Right atrium auricular region (tissue), 2 donors: ENCODE results near the gene PSD2. TPM values are rescaled to one million over a fixed set of nuclear protein-coding genes. Genes with fewer than 3 reads are reported as not detected.

ENCODE experiments used
- DNase-seq: peaks from one replicate; pipeline ENCODE4 v3.0.0-alpha.2; 2019; ENCODE audit warnings: low spot score
- H3K27ac ChIP-seq, 2 donors: fragments of 200-600 bp; sonication (generic); 1 replicate in 1 of 2; 2 replicates in 1 of 2; pipeline ENCODE4 v1.5.1; 2016 to 2019
- H3K27me3 ChIP-seq, 2 donors: fragments of 200-600 bp; sonication (generic); one replicate each; pipeline versions ENCODE4 v1.5.1 to v1.6.0; 2017 to 2019
- H3K36me3 ChIP-seq: fragments of 200-600 bp; sonication (generic); one replicate; pipeline ENCODE4 v1.5.1; 2016
- H3K4me1 ChIP-seq, 2 donors: fragments of 200-600 bp; sonication (generic); one replicate each; pipeline versions ENCODE4 v1.5.1 to v1.6.0; 2017 to 2019
- H3K4me3 ChIP-seq, 2 donors: fragments of 200-600 bp; sonication (generic); 1 replicate in 1 of 2; 2 replicates in 1 of 2; pipeline ENCODE4 v1.5.1; 2017 to 2019; ENCODE audit warnings: mild to moderate bottlenecking in 1 of 2, moderate library complexity in 1 of 2
- H3K9me3 ChIP-seq, 2 donors: fragments of 200-600 bp; sonication (generic); one replicate each; pipeline ENCODE4 v1.5.1; 2019
- CTCF ChIP-seq, 2 donors: fragments of 200-600 bp; sonication (generic); IDR thresholded peaks; one replicate each; pipeline ENCODE4 v1.5.1; 2019; ENCODE audit warnings: antibody characterized with exemption in 2 of 2
- total RNA-seq, 2 donors: library from RNA; depleted of rRNA; stranded (reverse); fragments of >200 nt; gene quantifications; one replicate each; pipeline ENCODE4 v1.1.0, GENCODE V29; 2016

PSD2 gene
- total RNA-seq, 2 donors from 2014 or later, result 0.12 to 0.19 TPM

- Histone ChIP-seq H3K4me3 (no peak overlapping the region), H3K27ac (no peak overlapping the region), H3K27me3 (no peaks in the 10 kb centered on the region), H3K36me3 (no peaks in the 10 kb centered on the region), H3K9me3 (peaks cover 0 to 4% of the 10 kb centered on the region in 2 donors), H3K4me1 (no peaks in the 10 kb centered on the region)
- DNase-seq, result no peak
- TF ChIP-seq CTCF (IDR thresholded peaks at IDR 0.05), result no peak
Observed at GRCh38 chr5:139828207-139828895, 32.7 kb downstream of the PSD2 start.

GRCh38 chr5:139829471-139829870 lies 33.9 kb downstream of the PSD2 start:
- Histone ChIP-seq H3K4me3 (no peak overlapping the region), H3K4me1 (no peaks in the 10 kb centered on the region), H3K9me3 (peaks cover 0 to 4% of the 10 kb centered on the region in 2 donors), H3K36me3 (no peaks in the 10 kb centered on the region), H3K27me3 (no peaks in the 10 kb centered on the region), H3K27ac (no peak overlapping the region)
- TF ChIP-seq CTCF (IDR thresholded peaks at IDR 0.05), result no peak
- DNase-seq, result no peak

DNA sequence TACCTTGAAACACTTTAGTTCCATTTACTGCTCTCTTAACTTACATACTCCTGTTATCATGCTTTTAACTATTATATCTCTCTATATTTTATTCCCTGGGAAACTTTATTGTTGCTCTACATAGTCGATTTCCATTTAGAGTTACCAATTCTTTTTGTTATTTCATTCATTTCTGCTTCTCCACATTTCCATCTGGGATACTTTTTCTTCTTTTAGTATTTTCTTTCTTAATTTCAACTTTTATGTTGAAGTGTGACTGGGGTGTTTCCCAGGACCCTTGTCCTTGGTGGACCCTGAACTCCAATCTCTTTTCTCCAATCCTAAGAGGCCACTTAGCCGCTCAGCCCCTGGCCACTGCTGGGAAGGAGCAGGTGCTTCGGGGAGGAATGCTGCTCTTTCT lies 36.0 kb downstream of the PSD2 start:
- Histone ChIP-seq H3K4me3 (no peak overlapping the region), H3K4me1 (no peaks in the 10 kb centered on the region), H3K27me3 (no peaks in the 10 kb centered on the region), H3K27ac (no peak overlapping the region), H3K36me3 (no peaks in the 10 kb centered on the region), H3K9me3 (peaks cover 0 to 4% of the 10 kb centered on the region in 2 donors)
- no peak for DNase-seq
- TF ChIP-seq CTCF (IDR thresholded peaks at IDR 0.05), result no peak

- TF ChIP-seq CTCF (IDR thresholded peaks at IDR 0.05), result no peak
- H3K9me3 ChIP-seq, result peaks cover 0 to 4% of the 10 kb centered on the region in 2 donors
- H3K27me3 ChIP-seq, result no peaks in the 10 kb centered on the region
- no peak overlapping the region for H3K4me3 ChIP-seq
- DNase-seq, result no peak
- H3K27ac ChIP-seq, result no peak overlapping the region
- H3K36me3 ChIP-seq, result no peaks in the 10 kb centered on the region
- no peaks in the 10 kb centered on the region for H3K4me1 ChIP-seq
Observed at GRCh38 chr5:139833525-139833924, 37.9 kb downstream of the PSD2 start.

DNA sequence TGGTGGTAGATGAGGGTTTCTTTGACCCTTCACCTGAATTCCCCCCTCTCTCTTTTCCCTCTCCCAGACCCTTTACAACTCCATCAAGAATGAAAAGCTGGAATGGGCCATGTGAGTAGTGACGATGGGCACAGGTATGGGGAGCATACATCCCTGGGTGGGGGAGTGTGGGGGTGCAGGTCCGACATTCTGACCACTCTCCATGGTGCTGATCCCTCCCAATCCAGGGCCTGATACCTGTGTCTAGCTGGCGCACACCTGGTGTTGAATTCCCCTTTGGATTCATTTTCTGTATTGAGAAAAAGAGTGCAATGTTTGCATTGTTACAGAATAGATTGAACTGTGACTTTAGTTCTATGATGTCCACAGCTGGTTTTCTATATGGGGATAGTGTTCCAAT lies 40.0 kb downstream of the PSD2 start:
- Histone ChIP-seq H3K36me3 (no peaks in the 10 kb centered on the region), H3K4me1 (no peaks in the 10 kb centered on the region), H3K27me3 (no peaks in the 10 kb centered on the region), H3K4me3 (no peak overlapping the region), H3K27ac (no peak overlapping the region), H3K9me3 (no peaks in the 10 kb centered on the region)
- no peak for TF ChIP-seq CTCF (IDR thresholded peaks at IDR 0.05)
- no peak for DNase-seq
